Astrocyte of the cerebellum (primary cell): ENCODE measurements around the gene SETD3.

ENCODE experiments used
- DNase-seq: peaks from one replicate; pipeline ENCODE4 v3.0.0-alpha.2; 2011; ENCODE audit warnings: low read depth
- H3K4me3 ChIP-seq: 2 replicates; pipeline ENCODE4 v1.5.1; 2011; ENCODE audit warnings: mild to moderate bottlenecking, low read depth, low read length, moderate library complexity
- CTCF ChIP-seq: IDR thresholded peaks from 2 replicates; pipeline ENCODE4 v1.5.1; 2012; ENCODE audit warnings: low read length, low read depth, moderate library complexity, mild to moderate bottlenecking; ENCODE audit errors: missing control alignments
- in situ Hi-C: cut with HindIII; loops from 2 replicates; pipeline ENCODE4 v1.10.0; 2017; ENCODE audit warnings: low sequenced_read_pairs

Gene SETD3

GRCh38 chr14:99462210-99462609 lies 18.4 kb downstream of the SETD3 start:
- no peak for TF ChIP-seq CTCF
- DNase-seq: no peak
- in situ Hi-C loops: no loop called here
- H3K4me3 ChIP-seq: no peak overlapping the region

- in situ Hi-C loops: no loop called here
- TF ChIP-seq CTCF: no peak
- DNase-seq: no peak
- H3K4me3 ChIP-seq: no peak overlapping the region
Measured at GRCh38 chr14:99461411-99462085, 19.1 kb downstream of the SETD3 start.

GRCh38 chr14:99460793-99461192 lies 19.9 kb downstream of the SETD3 start:
- H3K4me3 ChIP-seq: no peak overlapping the region
- in situ Hi-C loops: no loop called here
- no peak for DNase-seq
- no peak for TF ChIP-seq CTCF

GRCh38 chr14:99459481-99460100 lies 21.1 kb downstream of the SETD3 start:
- no peak overlapping the region for H3K4me3 ChIP-seq
- in situ Hi-C loops: no loop called here
- no peak for TF ChIP-seq CTCF
- DNase-seq: no peak

- no peak overlapping the region for H3K4me3 ChIP-seq
- in situ Hi-C loops: no loop called here
- TF ChIP-seq CTCF: no peak
- no peak for DNase-seq
Measured at GRCh38 chr14:99454246-99454645, 26.4 kb downstream of the SETD3 start.

- no peak for TF ChIP-seq CTCF
- DNase-seq: no peak
- no peak overlapping the region for H3K4me3 ChIP-seq
- in situ Hi-C loops: no loop called here
Measured at GRCh38 chr14:99452968-99453367, 27.7 kb downstream of the SETD3 start.

GRCh38 chr14:99451234-99451633 lies 29.4 kb downstream of the SETD3 start:
- DNase-seq: no peak
- H3K4me3 ChIP-seq: no peak overlapping the region
- no peak for TF ChIP-seq CTCF
- in situ Hi-C loops: no loop called here
